Uterus (tissue), 2 donors: ENCODE data around the gene LETM1.

ENCODE experiments used
- POLR2A ChIP-seq, 2 donors: fragments of 450-650 bp; IDR thresholded peaks; one replicate each; pipeline ENCODE4 v1.6.1; 2016; ENCODE audit warnings: antibody characterized with exemption in 2 of 2, mild to moderate bottlenecking in 1 of 2, moderate library complexity in 1 of 2
- TF ChIP-seq, protein P1 (sequence below), 4 experiments: fragments of 200-600 bp in 2 of 4; fragments of 450-650 bp in 2 of 4; sonication (generic) in 2 of 4; IDR thresholded peaks; one replicate each; pipeline ENCODE4 v1.5.1; 2016 to 2019; ENCODE audit warnings: antibody characterized with exemption in 4 of 4, mild to moderate bottlenecking in 2 of 4, moderate library complexity in 1 of 4

DNA sequence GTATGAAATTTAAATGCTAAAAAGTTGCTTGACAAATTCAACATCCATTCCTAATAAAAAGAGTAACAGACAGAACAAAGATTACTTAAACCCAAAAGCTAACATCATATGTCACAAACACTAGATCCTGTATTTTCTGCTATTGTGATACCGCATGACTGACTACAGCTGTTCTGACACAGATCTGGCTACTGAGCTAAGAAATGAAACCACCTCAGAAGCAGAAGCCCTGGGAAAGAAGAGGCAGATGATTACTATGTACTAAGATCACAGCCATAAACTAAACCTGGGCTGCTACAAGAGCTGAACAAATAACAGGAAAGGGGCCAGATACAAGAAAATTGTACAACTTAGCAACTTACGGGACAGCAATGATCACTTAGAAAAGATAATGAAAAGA, 9.4 kb downstream of the LETM1 start:
- TF ChIP-seq POLR2A (IDR thresholded peaks at IDR 0.05), result no peak
- TF ChIP-seq, protein P1, sequence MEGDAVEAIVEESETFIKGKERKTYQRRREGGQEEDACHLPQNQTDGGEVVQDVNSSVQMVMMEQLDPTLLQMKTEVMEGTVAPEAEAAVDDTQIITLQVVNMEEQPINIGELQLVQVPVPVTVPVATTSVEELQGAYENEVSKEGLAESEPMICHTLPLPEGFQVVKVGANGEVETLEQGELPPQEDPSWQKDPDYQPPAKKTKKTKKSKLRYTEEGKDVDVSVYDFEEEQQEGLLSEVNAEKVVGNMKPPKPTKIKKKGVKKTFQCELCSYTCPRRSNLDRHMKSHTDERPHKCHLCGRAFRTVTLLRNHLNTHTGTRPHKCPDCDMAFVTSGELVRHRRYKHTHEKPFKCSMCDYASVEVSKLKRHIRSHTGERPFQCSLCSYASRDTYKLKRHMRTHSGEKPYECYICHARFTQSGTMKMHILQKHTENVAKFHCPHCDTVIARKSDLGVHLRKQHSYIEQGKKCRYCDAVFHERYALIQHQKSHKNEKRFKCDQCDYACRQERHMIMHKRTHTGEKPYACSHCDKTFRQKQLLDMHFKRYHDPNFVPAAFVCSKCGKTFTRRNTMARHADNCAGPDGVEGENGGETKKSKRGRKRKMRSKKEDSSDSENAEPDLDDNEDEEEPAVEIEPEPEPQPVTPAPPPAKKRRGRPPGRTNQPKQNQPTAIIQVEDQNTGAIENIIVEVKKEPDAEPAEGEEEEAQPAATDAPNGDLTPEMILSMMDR (IDR thresholded peaks at IDR 0.05), result no peak
